GM18511 (cell line): ENCODE measurements around the gene ZWILCH.
"Not testable (repeated sequence)": the region's sequence is repeated elsewhere in the genome, so short reads cannot be mapped to it uniquely, and the experiment has no call there.

Experiments used
- ATAC-seq: cut with Tn5 transposase; IDR thresholded peaks from one replicate; pipeline ENCODE4 v1.9.1; 2021; ENCODE audit warnings: mild to moderate bottlenecking, moderate library complexity; ENCODE audit not compliant: unreplicated experiment

ZWILCH gene

GRCh38 chr15:66578286-66578875, 73.3 kb downstream of the ZWILCH start:
- ATAC-seq = no peak

- no peak for ATAC-seq
Measured at GRCh38 chr15:66580643-66581042, 75.5 kb downstream of the ZWILCH start.

- ATAC-seq = no peak
Measured at GRCh38 chr15:66581972-66582537, 76.9 kb downstream of the ZWILCH start.

- ATAC-seq = no peak
Measured at GRCh38 chr15:66586155-66586976, 81.2 kb downstream of the ZWILCH start.

GRCh38 chr15:66587020-66587419, 81.9 kb downstream of the ZWILCH start:
- no peak for ATAC-seq

- ATAC-seq = no peak
Measured at GRCh38 chr15:66587749-66588148, 82.6 kb downstream of the ZWILCH start.

- no peak for ATAC-seq
Measured at GRCh38 chr15:66588537-66588936, 83.4 kb downstream of the ZWILCH start.

GRCh38 chr15:66588971-66589370, 83.8 kb downstream of the ZWILCH start:
- no peak for ATAC-seq

GRCh38 chr15:66589429-66589828, 84.3 kb downstream of the ZWILCH start:
- not testable (repeated sequence) for ATAC-seq

GRCh38 chr15:66590435-66590834, 85.3 kb downstream of the ZWILCH start:
- ATAC-seq = no peak

- ATAC-seq = no peak
Measured at GRCh38 chr15:66591322-66591862, 86.3 kb downstream of the ZWILCH start.

- ATAC-seq = no peak
Measured at GRCh38 chr15:66592505-66593218, 87.5 kb downstream of the ZWILCH start.

- no peak for ATAC-seq
Measured at GRCh38 chr15:66593219-66593780, 88.2 kb downstream of the ZWILCH start.

GRCh38 chr15:66594344-66594743, 89.2 kb downstream of the ZWILCH start:
- no peak for ATAC-seq

GRCh38 chr15:66594836-66595235, 89.7 kb downstream of the ZWILCH start:
- ATAC-seq = no peak

- no peak for ATAC-seq
Measured at GRCh38 chr15:66595332-66595731, 90.2 kb downstream of the ZWILCH start.

- no peak for ATAC-seq
Measured at GRCh38 chr15:66595931-66596545, 90.9 kb downstream of the ZWILCH start.

- no peak for ATAC-seq
Measured at GRCh38 chr15:66598095-66598815, 93.1 kb downstream of the ZWILCH start.
